ENCODE results near the gene HAO2.

HAO2 gene

DNA sequence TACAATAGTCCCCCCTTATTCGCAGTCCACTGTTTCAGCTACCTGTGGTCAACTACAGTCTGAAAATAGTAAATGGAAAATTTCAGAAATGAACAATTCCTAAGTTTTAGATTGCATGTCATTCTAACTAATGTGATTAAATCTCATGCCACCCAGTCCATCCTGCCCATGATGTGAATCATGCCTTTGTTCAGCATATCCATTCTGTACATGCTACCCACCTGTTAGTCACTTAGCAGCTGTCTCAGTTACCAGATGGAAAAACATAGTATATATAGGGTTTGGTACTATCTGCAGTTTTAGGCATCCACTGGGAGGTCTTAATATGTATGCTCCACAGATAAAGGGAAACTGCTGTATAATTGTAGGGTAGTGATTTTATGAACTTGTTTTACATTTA lies 16.6 kb upstream of the HAO2 start:
- H2BK120ac ChIP-seq (ENCODE audit: low read depth, low read length): no peak overlapping the region
- H3K4ac ChIP-seq (ENCODE audit: low read length): no peak overlapping the region
- H3K14ac ChIP-seq (ENCODE audit: low read length): no peak overlapping the region
- no peak overlapping the region for H4K91ac ChIP-seq (ENCODE audit: low read depth, low read length, poor library complexity)
- H2AK5ac ChIP-seq (ENCODE audit: low read depth, low read length): no peak overlapping the region
- H3K4me2 ChIP-seq (ENCODE audit: insufficient read depth, low read length, poor library complexity, severe bottlenecking): no peak overlapping the region
- H3K27me3 ChIP-seq (ENCODE audit: control insufficient read depth in 3 of 3, insufficient read depth in 3 of 3, low read depth in 1 of 3, low read length in 3 of 3): no peaks in the 10 kb centered on the region
- no peak overlapping the region for H3K4me3 ChIP-seq (ENCODE audit: low read length in 2 of 2)
- H3K27ac ChIP-seq (replicated peaks; ENCODE audit: low read length): no peak overlapping the region
- no CpG with 5 or more reads among the region's 1 CpG for WGBS, 2 donors (ENCODE audit: extremely low coverage in 2 of 2, insufficient read length in 2 of 2, insufficient replicate concordance in 1 of 2)
- H3K23ac ChIP-seq (ENCODE audit: low read depth, low read length, poor library complexity): no peak overlapping the region
- H2BK15ac ChIP-seq (ENCODE audit: low read length): no peak overlapping the region
- no peak overlapping the region for H3K9ac ChIP-seq (ENCODE audit: low read depth, low read length, poor library complexity)
- H3K36me3 ChIP-seq (replicated peaks in 1 of 2; ENCODE audit: control insufficient read depth in 2 of 2, insufficient read depth in 2 of 2, low read length in 2 of 2): no peaks in the 10 kb centered on the region
- H2AFZ ChIP-seq (ENCODE audit: low read length): no peak overlapping the region
- no peak overlapping the region for H4K8ac ChIP-seq (ENCODE audit: low read depth, low read length)
- no peaks in the 10 kb centered on the region for H3K79me1 ChIP-seq (ENCODE audit: low read depth, low read length)
- no peak for DNase-seq (ENCODE audit: low spot score)
- H3K4me1 ChIP-seq (ENCODE audit: control insufficient read depth in 2 of 2, insufficient read depth in 1 of 2, low read depth in 1 of 2, low read length in 2 of 2): peaks cover 0 to 6% of the 10 kb centered on the region in 2 donors
- H3K9me3 ChIP-seq (replicated peaks in 1 of 2; ENCODE audit: control insufficient read depth in 2 of 2, insufficient read depth in 1 of 2, low read depth in 1 of 2, low read length in 2 of 2): peaks cover 0 to 4% of the 10 kb centered on the region in 2 donors
- no peak overlapping the region for H2BK12ac ChIP-seq (ENCODE audit: low read length)
- no peak overlapping the region for H2BK5ac ChIP-seq (ENCODE audit: low read length)
- H3K18ac ChIP-seq (ENCODE audit: low read length): no peak overlapping the region

DNA sequence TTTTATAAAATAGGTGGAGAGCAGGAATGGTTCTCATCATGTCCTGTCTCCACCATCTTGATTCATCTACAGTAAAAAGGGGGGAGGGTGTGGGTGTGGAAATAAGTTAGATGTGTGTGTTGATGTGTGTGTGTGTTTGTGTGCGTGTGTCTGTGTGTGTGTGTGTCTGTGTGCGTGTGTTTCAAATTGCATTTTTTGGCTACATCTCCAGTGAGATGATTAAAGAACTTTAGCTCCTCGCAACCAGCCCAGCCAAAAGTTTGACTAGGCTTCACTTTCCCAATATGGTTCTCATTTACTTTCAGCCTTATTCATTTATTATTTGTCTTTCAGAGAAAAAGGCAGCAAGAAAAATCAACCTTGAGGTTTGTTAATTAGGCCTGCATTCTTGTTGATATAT lies 14.7 kb upstream of the HAO2 start:
- H2BK120ac ChIP-seq (ENCODE audit: low read depth, low read length): no peak overlapping the region
- no peak overlapping the region for H3K14ac ChIP-seq (ENCODE audit: low read length)
- no peak overlapping the region for H2BK15ac ChIP-seq (ENCODE audit: low read length)
- no peaks in the 10 kb centered on the region for H3K36me3 ChIP-seq (replicated peaks in 1 of 2; ENCODE audit: control insufficient read depth in 2 of 2, insufficient read depth in 2 of 2, low read length in 2 of 2)
- no peak overlapping the region for H3K9ac ChIP-seq (ENCODE audit: low read depth, low read length, poor library complexity)
- H3K27me3 ChIP-seq (ENCODE audit: control insufficient read depth in 3 of 3, insufficient read depth in 3 of 3, low read depth in 1 of 3, low read length in 3 of 3): no peaks in the 10 kb centered on the region
- no peak overlapping the region for H3K18ac ChIP-seq (ENCODE audit: low read length)
- no peaks in the 10 kb centered on the region for H3K4me1 ChIP-seq (ENCODE audit: control insufficient read depth in 2 of 2, insufficient read depth in 1 of 2, low read depth in 1 of 2, low read length in 2 of 2)
- no peak overlapping the region for H2BK12ac ChIP-seq (ENCODE audit: low read length)
- H3K9me3 ChIP-seq (replicated peaks in 1 of 2; ENCODE audit: control insufficient read depth in 2 of 2, insufficient read depth in 1 of 2, low read depth in 1 of 2, low read length in 2 of 2): peaks cover 0 to 4% of the 10 kb centered on the region in 2 donors
- H3K23ac ChIP-seq (ENCODE audit: low read depth, low read length, poor library complexity): no peak overlapping the region
- H3K4me3 ChIP-seq (ENCODE audit: low read length in 2 of 2): no peak overlapping the region
- no peak overlapping the region for H2AFZ ChIP-seq (ENCODE audit: low read length)
- whole genome bisulfite sequencing, 2 donors (ENCODE audit: extremely low coverage in 2 of 2, insufficient read length in 2 of 2, insufficient replicate concordance in 1 of 2): 100% methylated on average over 1 of the region's 3 CpGs; no CpG with 5 or more reads in 1 of the 2 donors
- no peak overlapping the region for H2BK5ac ChIP-seq (ENCODE audit: low read length)
- no peak overlapping the region for H2AK5ac ChIP-seq (ENCODE audit: low read depth, low read length)
- no peaks in the 10 kb centered on the region for H3K79me1 ChIP-seq (ENCODE audit: low read depth, low read length)
- no peak overlapping the region for H3K4ac ChIP-seq (ENCODE audit: low read length)
- no peak overlapping the region for H3K27ac ChIP-seq (replicated peaks; ENCODE audit: low read length)
- H4K91ac ChIP-seq (ENCODE audit: low read depth, low read length, poor library complexity): no peak overlapping the region
- no peak for DNase-seq (ENCODE audit: low spot score)
- no peak overlapping the region for H4K8ac ChIP-seq (ENCODE audit: low read depth, low read length)
- H3K4me2 ChIP-seq (ENCODE audit: insufficient read depth, low read length, poor library complexity, severe bottlenecking): no peak overlapping the region

DNA sequence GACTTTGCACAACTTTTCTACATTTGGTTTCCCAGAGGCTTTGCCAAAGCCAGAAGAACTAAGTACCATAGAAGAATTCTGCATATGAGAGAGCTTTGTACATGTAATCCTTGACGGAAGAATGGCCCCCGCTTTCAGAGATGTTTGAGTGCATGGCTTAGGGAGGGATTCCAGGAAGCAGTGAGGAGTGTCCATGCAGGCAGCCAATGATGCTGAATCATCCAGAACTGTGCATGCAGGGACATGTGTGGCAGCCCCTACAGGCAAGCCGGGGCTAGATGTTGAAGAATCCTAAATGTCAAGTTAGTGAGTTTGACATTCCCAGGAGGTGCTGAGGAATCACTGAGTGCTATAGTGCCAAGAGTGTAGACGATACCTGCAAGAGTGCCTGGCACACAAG lies 9.9 kb upstream of the HAO2 start:
- Histone ChIP-seq H3K14ac (ENCODE audit: low read length) (no peak overlapping the region), H4K91ac (ENCODE audit: low read depth, low read length, poor library complexity) (no peak overlapping the region), H3K27me3 (ENCODE audit: control insufficient read depth in 3 of 3, insufficient read depth in 3 of 3, low read depth in 1 of 3, low read length in 3 of 3) (no peaks in the 10 kb centered on the region), H3K23ac (ENCODE audit: low read depth, low read length, poor library complexity) (no peak overlapping the region), H3K4me3 (ENCODE audit: low read length in 2 of 2) (no peak overlapping the region), H2BK12ac (ENCODE audit: low read length) (no peak overlapping the region), H2AK5ac (ENCODE audit: low read depth, low read length) (no peak overlapping the region), H2BK5ac (ENCODE audit: low read length) (no peak overlapping the region), H3K9me3 (replicated peaks in 1 of 2; ENCODE audit: control insufficient read depth in 2 of 2, insufficient read depth in 1 of 2, low read depth in 1 of 2, low read length in 2 of 2) (peaks cover 0 to 4% of the 10 kb centered on the region in 2 donors), H3K4ac (ENCODE audit: low read length) (no peak overlapping the region), H3K4me1 (ENCODE audit: control insufficient read depth in 2 of 2, insufficient read depth in 1 of 2, low read depth in 1 of 2, low read length in 2 of 2) (no peaks in the 10 kb centered on the region), H3K4me2 (ENCODE audit: insufficient read depth, low read length, poor library complexity, severe bottlenecking) (no peak overlapping the region), H3K18ac (ENCODE audit: low read length) (no peak overlapping the region), H2BK120ac (ENCODE audit: low read depth, low read length) (no peak overlapping the region), H3K36me3 (replicated peaks in 1 of 2; ENCODE audit: control insufficient read depth in 2 of 2, insufficient read depth in 2 of 2, low read length in 2 of 2) (no peaks in the 10 kb centered on the region), H3K79me1 (ENCODE audit: low read depth, low read length) (no peaks in the 10 kb centered on the region), H2AFZ (ENCODE audit: low read length) (no peak overlapping the region), H3K9ac (ENCODE audit: low read depth, low read length, poor library complexity) (no peak overlapping the region), H3K27ac (replicated peaks; ENCODE audit: low read length) (no peak overlapping the region), H4K8ac (ENCODE audit: low read depth, low read length) (no peak overlapping the region), H2BK15ac (ENCODE audit: low read length) (no peak overlapping the region)
- no peak for DNase-seq (ENCODE audit: low spot score)
- WGBS, 2 donors (ENCODE audit: extremely low coverage in 2 of 2, insufficient read length in 2 of 2, insufficient replicate concordance in 1 of 2): no CpG with 5 or more reads among the region's 4 CpGs

DNA sequence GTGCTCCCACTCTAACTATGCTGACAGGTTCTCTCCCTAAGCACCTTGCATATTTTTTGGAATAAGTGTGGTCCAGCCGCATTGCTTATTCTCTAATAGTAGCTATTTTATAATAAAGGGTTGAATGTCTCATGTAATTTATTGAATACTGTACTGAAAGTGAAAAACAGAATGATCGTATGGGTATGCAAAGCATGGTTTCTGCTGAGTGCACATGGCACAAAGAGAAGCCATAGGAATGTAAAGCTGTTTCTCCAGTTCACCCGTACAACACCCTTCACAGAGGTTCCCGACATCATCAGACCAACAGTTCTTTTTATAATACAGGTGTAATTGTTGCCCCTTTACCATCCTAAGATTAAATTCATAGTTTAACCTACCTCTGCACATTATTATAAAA lies 8.9 kb upstream of the HAO2 start:
- Histone ChIP-seq H2BK12ac (ENCODE audit: low read length) (no peak overlapping the region), H3K27ac (replicated peaks; ENCODE audit: low read length) (no peak overlapping the region), H3K18ac (ENCODE audit: low read length) (no peak overlapping the region), H3K4ac (ENCODE audit: low read length) (no peak overlapping the region), H3K14ac (ENCODE audit: low read length) (no peak overlapping the region), H3K4me2 (ENCODE audit: insufficient read depth, low read length, poor library complexity, severe bottlenecking) (no peak overlapping the region), H4K91ac (ENCODE audit: low read depth, low read length, poor library complexity) (no peak overlapping the region), H3K9ac (ENCODE audit: low read depth, low read length, poor library complexity) (no peak overlapping the region), H3K4me1 (ENCODE audit: control insufficient read depth in 2 of 2, insufficient read depth in 1 of 2, low read depth in 1 of 2, low read length in 2 of 2) (no peaks in the 10 kb centered on the region), H2BK5ac (ENCODE audit: low read length) (no peak overlapping the region), H3K9me3 (replicated peaks in 1 of 2; ENCODE audit: control insufficient read depth in 2 of 2, insufficient read depth in 1 of 2, low read depth in 1 of 2, low read length in 2 of 2) (peaks cover 0 to 4% of the 10 kb centered on the region in 2 donors), H2AK5ac (ENCODE audit: low read depth, low read length) (no peak overlapping the region), H2BK15ac (ENCODE audit: low read length) (no peak overlapping the region), H3K79me1 (ENCODE audit: low read depth, low read length) (no peaks in the 10 kb centered on the region), H3K36me3 (replicated peaks in 1 of 2; ENCODE audit: control insufficient read depth in 2 of 2, insufficient read depth in 2 of 2, low read length in 2 of 2) (no peaks in the 10 kb centered on the region), H3K4me3 (ENCODE audit: low read length in 2 of 2) (no peak overlapping the region), H2BK120ac (ENCODE audit: low read depth, low read length) (no peak overlapping the region), H3K23ac (ENCODE audit: low read depth, low read length, poor library complexity) (no peak overlapping the region), H3K27me3 (ENCODE audit: control insufficient read depth in 3 of 3, insufficient read depth in 3 of 3, low read depth in 1 of 3, low read length in 3 of 3) (no peaks in the 10 kb centered on the region), H4K8ac (ENCODE audit: low read depth, low read length) (no peak overlapping the region), H2AFZ (ENCODE audit: low read length) (no peak overlapping the region)
- DNase-seq (ENCODE audit: low spot score): no peak
- no CpG with 5 or more reads among the region's 4 CpGs for WGBS, 2 donors (ENCODE audit: extremely low coverage in 2 of 2, insufficient read length in 2 of 2, insufficient replicate concordance in 1 of 2)

Data from neuronal stem cell (in vitro differentiated cells).